GM19025 (cell line): ENCODE data around the gene MMEL1.

Experiments
- ATAC-seq: cut with Tn5 transposase; IDR thresholded peaks from one replicate; pipeline ENCODE4 v1.9.1; 2021; ENCODE audit warnings: mild to moderate bottlenecking, low read depth, moderate library complexity; ENCODE audit not compliant: unreplicated experiment

MMEL1 gene

GRCh38 chr1:2606881-2607621, 25.8 kb downstream of the MMEL1 start:
- ATAC-seq = no peak

- no peak for ATAC-seq
Measured at GRCh38 chr1:2606396-2606880, 26.4 kb downstream of the MMEL1 start.

DNA sequence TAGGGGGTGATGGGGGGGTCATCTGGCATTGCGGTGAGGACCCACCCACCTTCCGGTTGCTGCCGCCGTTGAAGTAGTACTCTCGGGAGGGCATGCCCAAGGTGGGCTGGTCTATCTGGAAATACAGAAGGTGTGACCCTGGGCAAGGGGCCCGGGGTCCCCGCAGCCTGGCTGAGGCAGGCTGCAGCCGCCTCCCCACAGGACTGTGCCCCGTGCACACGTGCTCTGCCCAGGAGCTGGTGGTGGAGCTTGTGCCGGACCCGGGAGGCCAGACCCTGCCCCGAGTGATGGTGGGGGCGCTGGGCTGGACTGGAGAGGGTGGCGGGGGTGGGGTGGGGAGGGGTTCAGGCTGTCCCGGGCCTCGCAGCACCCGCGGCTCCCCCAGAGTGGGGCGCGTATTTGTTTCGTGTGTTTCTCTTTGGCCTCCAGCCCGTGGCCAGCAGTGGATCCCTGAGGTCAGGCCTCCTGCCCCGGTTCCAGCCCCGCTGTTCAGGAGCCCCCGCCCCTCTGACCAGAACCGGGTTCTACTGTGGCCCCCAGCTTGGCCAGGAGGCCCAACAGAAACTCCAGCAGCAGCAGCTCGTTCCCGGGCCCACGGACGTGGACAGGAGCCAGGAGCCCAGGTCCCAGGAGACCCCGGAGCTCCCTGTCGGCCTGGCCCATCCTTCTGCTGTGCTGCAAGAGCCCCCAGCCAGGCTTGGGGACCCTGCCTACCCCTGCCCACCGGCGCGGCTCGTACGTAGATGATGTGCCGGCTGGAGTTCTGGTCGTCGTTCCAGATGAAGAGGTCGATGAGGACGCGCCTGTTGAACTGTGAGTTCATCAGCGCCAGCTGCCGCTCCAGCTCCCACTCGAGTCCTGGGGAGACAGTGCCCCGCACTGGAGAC, 27.1 kb downstream of the MMEL1 start:
- no peak for ATAC-seq

- ATAC-seq = no peak
Measured at GRCh38 chr1:2604844-2605508, 27.8 kb downstream of the MMEL1 start.

DNA sequence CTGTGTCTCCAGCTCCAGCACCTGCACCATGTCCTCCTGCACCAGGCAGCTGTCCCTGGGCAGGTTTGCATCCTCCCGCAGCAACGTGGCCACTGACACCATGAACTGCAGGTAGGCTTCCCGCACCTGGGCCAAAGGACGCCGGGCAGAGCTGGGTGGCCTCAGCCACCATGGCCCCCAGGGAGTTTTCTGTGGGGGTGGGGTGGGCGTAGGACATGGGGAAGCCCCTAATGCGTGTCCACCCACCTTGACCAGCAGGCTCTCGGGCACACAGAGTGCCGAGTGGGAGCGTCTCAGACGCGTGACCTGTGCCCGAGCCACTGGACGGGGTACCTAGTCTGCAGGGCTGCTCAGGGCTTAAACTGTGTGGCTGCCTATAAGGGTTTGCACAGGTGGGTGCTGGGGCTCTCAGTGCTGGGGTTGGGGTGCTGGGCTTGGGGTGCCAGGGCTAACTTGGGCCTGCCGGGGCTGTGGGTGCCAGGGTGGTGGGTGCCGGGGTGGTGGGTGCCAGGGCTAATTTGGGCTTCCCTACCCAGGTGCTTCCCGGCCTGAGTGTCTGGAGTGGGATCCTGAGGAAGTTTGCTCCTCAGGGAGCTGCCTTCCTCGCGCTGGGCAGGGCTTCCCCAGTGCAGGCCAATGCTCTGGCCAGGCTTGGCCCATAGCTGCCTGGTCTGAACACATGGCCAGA, 28.5 kb downstream of the MMEL1 start:
- ATAC-seq = no peak

DNA sequence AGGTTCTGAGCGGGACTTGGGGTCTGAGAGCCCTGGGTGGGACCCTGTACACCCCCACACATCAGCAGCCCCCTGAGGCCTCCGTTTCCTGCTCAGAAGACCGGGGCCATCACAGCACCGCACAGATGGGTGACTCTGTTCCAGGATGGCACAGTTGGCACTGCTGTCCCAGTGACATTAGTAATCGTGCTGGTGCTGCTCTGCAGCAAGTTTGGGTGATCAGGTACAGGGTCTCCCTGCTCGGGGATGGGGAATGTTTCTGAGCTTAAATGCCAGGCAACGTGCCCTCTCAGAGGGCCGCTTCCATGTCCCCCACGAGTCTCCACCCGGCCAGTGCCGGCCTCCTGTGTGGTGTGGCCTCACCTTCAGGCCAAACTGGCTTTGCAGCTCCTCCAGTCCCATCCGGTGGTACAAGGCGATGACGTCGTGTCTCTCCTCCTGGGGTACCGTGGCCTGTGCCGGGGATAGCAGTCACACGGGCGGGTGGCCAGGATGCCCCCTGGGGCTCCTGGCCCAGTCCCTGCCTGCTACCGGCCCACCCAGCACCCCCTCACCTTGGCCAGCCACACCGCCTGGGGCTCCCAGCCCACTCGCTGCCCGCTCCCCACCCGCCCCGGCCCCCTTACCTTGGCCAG, 29.2 kb downstream of the MMEL1 start:
- no peak for ATAC-seq

- no peak for ATAC-seq
Measured at GRCh38 chr1:2602866-2603520, 29.8 kb downstream of the MMEL1 start.

DNA sequence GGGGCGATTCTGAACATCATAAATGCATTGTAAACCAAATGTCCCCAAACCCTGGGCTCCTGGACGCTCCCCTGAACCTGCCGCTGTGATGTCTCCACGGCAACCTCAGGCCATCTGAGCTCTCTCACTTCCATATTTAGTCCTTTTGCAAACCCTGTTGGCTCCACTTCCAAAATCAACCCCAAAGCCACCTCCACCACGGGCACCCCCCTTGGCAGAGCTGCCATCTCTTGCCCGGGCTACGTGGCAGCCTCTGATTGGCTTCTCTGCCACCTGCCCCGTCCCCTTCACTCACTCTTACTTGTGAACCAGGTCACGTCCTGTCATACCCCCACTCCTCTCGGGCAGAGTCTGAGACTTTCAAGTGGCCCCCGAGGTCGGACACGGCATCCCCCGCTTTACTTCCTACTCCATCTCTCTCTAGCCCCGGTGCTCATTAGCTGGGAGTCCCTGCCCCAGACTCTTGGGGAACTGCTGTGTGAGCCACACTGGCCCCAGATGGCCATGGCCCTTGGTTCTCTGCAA, 30.4 kb downstream of the MMEL1 start:
- ATAC-seq = no peak

- no peak for ATAC-seq
Measured at GRCh38 chr1:2601721-2602303, 31.0 kb downstream of the MMEL1 start.

DNA sequence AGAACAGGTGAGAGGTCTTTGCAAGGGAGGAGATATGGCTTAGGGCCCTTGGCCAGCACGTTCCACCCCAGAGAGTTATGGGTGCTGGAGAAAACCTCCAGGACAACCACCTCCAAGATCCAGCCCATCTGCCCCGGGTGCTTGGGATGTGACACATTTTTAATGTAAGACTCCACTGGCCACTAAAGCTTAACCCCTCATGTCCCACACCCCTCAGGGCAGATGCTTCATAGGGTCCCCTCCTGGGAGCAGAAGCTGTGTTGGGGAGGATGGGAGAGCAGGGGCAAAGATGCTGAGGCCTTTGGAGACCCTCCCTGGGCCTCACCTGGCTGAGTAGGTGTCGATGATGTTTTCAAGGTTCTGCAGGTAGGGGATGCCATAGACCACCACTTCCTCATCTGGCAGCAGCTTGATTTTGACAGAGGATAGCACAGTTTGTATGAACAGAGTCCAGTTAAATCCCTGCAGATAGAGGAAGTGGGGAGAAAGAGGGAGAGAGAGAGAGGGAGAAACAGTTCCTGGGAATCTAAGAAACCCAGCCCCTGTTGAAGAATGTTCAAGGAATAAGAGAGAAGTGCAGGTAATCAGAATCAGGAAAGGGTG, 34.4 kb downstream of the MMEL1 start:
- no peak for ATAC-seq

DNA sequence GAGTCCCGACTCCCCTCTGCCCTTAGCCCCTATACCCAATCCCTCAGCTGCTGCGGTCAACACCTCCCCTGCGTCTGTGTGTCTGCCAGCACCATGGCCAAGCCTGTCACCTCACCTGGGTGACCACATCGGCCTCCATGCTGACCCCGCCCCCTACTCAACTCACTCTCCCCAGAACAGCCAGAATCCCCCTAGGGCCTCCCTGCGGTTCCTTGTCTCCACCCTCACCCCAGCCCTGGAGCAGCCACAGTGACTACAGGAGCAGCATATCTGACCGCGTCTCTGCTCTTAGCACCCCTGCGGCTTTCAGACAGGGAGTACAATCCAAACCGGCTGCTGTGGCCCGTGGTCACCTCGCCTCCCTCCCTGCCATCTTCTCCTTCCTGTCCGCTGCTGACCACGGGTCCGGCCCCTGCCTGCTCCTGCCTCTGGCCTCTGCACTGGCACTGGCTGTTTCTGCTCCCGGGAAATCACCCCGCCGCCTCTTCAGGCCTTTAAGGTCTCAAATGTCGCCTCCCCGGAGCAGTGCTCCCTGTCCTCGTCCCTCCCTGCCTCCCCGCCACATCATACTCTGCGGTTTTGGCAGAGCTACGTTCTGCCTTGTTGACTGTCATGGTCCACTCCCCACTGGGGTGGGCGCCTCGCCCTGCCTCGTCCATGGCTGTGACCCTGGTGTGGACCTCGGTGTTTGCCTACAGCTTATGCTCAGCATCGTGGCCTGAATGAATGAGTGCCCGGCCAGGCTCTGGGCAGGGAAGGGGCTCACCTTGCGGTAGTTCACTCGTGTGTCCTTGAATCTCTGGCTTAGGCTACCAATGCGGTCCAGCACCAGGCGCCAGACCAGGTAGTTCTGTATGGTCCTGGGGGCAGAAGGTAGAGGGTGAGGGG, 35.1 kb downstream of the MMEL1 start:
- no peak for ATAC-seq

DNA sequence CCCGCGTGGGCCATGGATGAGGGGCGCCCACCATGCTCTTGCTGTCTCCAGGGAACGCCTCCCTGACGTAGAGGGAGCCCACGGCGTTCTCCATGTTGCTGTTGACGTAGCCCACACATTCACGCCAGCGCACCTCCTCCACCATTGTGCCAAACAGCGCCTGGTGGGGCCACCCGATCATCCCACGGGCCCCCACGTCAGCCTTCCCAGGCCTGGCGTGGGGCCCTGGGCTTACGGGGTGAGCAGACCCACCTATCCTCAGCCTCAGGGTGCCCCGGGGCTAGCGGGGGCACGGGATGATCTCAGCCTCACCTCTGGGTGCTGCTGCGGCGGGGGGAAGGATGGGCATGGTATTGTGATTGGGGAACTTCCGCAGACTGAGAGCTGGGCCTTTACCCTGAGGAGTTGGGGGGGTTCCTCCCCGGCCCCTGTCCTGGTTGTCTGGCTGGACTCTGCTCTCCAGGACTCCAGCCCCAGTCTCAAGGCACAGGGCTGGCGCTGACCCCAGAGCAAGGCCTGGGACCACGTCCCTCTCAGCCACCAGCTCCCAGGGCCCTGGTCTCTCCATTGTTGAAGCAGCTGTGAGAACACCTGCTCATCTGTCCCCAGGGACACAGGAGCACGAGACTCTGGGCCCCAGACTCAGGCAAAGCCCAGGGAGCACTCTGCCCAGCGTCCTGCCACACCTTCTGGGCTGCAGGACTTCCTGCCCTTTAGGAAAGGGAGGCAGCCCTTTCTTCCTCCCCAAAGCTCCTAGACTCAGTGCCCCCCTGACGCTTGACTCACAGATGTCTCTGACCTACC, 36.1 kb downstream of the MMEL1 start:
- ATAC-seq = no peak

DNA sequence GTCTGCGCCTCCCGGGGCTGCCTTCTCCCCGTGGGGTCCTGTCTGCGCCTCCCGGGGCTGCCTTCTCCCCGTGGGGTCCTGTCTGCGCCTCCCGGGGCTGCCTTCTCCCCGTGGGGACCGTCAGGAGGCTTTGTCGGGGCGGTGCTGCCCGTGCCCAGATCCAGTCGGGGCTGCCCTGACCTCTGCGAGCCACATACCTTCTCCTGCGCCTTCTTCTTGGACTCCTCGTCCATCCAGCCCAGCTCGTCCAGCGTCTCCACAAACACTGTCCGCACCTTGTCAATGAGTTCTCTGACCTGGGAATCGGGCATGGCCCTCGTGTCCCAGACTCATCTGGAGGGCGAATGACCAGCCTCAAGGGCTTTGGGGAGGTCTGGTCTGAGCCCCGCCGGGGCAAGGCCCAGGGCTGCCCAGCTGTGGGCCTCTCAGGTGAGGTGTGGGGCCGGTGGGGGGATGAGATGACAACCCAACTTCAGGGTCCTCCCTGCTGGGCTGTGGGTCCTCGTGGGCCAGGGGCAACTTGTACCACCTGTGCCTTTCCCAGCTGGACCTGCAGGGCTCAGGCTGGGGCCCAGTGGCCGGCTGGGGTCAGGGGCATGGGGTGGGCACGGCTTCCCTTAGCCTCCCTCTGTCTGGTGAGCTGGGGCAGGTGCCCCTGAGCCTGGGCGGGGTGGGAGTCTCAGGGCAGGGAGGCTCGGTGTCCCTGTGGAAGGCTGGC, 36.8 kb downstream of the MMEL1 start:
- ATAC-seq = no peak

DNA sequence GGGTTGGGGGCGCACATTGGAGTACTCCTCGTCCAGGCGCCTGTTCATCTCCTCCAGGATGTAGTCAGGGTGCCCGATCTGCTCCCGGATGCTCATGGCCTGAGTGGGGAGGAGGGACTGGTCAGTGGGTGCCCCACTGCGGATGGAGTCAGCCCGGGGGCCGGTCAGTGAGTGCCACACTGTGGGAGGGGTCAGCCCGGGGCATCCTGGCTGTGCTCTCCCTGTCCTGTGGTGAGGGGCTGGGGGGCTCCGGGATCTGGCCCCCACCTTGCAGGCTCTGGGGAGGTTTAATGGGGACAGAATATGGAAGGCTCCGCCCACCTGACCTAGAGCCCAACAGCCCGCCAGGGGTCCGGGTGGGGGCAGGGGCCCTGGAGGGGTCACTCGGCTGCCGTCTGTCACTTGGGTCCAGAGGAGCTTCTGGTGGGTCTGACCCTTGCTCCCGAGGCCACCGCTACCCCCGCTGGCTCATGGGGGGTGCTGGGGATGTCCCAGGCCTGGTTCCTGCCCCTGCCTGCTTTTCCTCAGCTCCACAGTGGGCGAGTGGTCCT, 37.5 kb downstream of the MMEL1 start:
- no peak for ATAC-seq

GRCh38 chr1:2594641-2595131, 38.1 kb downstream of the MMEL1 start:
- ATAC-seq = no peak
